IPS-18a (cell line): ENCODE results near the gene MED25.

Source experiments
- H3K27ac ChIP-seq: one replicate; pipeline ENCODE4 v1.5.1; 2013; ENCODE audit warnings: low read length
- H3K27me3 ChIP-seq: one replicate; pipeline ENCODE4 v1.6.1; 2013; ENCODE audit warnings: mild to moderate bottlenecking, low read length; ENCODE audit not compliant: control insufficient read depth, insufficient read depth
- H3K36me3 ChIP-seq: one replicate; pipeline ENCODE4 v1.6.1; 2013; ENCODE audit warnings: low read depth, low read length; ENCODE audit not compliant: control insufficient read depth
- H3K4me1 ChIP-seq: one replicate; pipeline ENCODE4 v1.6.1; 2013; ENCODE audit warnings: low read depth, low read length; ENCODE audit not compliant: control insufficient read depth
- H3K4me3 ChIP-seq: one replicate; pipeline ENCODE4 v1.5.1; 2013; ENCODE audit warnings: low read length
- H3K9ac ChIP-seq: one replicate; pipeline ENCODE4 v1.6.1; 2013; ENCODE audit warnings: mild to moderate bottlenecking, low read length, moderate library complexity
- H3K9me3 ChIP-seq: one replicate; pipeline ENCODE4 v1.6.1; 2013; ENCODE audit warnings: low read depth, low read length; ENCODE audit not compliant: control insufficient read depth

Gene MED25

DNA sequence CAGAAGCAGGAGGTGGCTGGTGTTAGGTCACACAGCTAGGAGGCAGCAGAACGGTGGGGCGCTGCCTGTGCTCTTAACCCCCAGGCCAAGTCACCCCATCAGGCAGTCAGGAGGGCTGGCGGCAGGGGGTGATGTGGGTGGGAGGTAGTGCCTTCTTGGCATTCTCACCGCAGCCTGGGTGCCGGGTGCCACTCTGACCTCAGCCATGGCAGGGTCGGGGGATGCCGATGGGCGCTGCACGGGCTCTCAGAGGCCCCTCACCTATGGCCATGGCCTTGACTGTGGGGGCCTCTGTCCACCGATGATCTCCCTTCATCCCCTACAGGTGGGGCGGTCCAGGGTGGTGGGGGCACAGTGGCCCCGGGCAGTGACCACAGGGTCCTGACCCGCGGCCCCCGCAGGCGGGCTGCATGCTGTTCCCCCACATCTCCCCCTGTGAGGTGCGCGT is 38.5 kb downstream of the MED25 start:
- H3K36me3 ChIP-seq = peaks cover 37% of the 10 kb centered on the region
- H3K9ac ChIP-seq = no peak overlapping the region
- no peak overlapping the region for H3K4me3 ChIP-seq
- H3K27me3 ChIP-seq = no peaks in the 10 kb centered on the region
- H3K9me3 ChIP-seq = no peaks in the 10 kb centered on the region
- peaks cover 6% of the 10 kb centered on the region for H3K4me1 ChIP-seq
- H3K27ac ChIP-seq = no peak overlapping the region

DNA sequence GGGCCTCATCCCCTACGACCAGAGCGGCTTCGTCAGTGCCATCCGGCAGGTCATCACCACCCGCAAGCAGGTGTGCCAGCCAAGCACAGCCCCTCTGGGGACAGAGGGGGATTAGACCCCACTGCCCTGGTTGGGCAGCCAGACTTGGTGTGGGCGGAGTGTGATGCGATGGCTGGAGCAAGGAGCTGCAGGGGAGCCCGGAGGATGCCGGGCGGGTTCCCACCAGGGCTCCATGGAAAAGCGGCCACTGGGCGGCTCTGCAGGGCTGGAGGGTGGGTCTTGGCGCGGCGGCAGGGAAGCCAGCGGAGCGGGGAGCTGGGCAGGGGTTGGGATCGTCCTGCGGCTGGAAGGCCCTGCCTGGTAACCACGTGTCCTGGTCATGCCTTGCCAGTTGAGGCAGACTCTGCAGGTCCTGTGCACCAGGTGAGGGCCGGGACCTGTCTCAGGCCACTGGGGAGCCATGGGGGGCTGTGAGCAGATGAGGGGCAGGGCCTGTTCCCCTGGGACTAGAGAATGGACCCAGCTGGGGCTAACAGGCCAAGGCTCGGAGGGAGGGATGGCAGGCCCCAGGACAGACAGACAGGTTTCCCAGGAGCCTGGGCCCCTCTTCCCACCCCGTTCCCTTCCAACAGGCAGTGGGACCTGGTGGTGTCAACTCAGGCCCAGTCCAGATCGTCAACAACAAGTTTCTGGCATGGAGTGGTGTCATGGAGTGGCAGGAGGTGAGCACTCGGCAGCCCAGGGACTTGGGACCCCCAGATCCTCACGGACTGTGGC is 39.2 kb downstream of the MED25 start:
- Histone ChIP-seq H3K9ac (no peak overlapping the region), H3K36me3 (peaks cover 40% of the 10 kb centered on the region), H3K9me3 (no peaks in the 10 kb centered on the region), H3K27ac (no peak overlapping the region), H3K4me1 (peaks cover 4% of the 10 kb centered on the region), H3K27me3 (no peaks in the 10 kb centered on the region), H3K4me3 (no peak overlapping the region)

DNA sequence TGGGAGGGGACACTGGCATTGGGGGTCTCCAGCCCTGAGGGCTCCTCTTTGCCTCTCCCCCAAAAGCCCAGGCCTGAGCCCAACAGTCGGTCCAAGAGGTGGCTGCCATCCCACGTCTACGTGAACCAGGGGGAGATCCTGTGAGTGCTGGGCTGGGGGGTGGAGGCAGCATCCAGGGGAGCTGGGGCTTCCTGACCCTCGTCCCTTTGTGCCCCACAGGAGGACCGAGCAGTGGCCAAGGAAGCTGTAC is 39.7 kb downstream of the MED25 start:
- no peaks in the 10 kb centered on the region for H3K9me3 ChIP-seq
- no peak overlapping the region for H3K4me3 ChIP-seq
- peaks cover 36% of the 10 kb centered on the region for H3K36me3 ChIP-seq
- no peak overlapping the region for H3K9ac ChIP-seq
- H3K27me3 ChIP-seq = no peaks in the 10 kb centered on the region
- H3K27ac ChIP-seq = no peak overlapping the region
- H3K4me1 ChIP-seq = no peaks in the 10 kb centered on the region

DNA sequence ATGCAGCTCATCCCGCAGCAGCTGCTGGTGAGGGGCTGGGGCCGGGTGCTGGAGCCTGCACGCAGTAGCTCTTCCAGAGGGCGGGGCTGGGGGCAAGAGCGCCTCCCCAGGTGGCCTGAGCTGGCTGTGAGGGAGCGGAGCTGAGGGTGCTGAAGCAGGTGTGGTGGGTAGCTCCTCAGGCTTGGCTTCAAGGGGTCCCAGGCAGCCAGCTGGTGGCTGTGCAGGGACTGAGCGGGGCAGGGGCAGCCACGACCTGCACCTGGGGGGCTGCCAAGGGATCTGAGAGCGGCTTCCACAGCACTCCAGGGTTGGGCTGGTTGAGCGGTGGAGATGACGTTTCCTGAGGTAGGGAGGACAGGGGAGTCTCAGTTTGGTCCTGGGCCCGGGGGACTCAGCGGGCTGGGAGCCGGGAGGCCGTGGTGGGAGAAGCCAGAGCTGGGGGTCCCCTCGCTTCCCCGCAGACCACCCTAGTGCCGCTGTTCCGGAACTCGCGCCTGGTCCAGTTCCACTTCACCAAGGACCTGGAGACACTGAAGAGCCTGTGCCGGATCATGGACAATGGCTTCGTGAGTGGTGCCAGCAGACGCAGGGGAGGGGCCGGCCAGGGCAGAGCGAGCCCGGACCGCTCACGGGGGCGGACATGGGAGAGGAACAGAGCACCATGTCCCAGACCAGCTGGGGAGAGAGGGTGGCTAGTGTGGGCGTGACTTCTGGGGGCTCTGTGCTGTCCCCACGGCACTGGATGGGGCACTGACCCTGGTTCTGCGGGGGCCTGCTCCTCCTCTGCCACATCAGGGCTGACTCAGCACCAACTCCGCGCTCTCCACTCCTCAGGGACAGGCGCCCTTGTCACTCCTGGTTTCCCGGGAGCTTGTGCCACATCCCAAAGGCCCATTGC is 40.2 kb downstream of the MED25 start:
- H3K9ac ChIP-seq = no peak overlapping the region
- no peak overlapping the region for H3K27ac ChIP-seq
- no peak overlapping the region for H3K4me3 ChIP-seq
- no peaks in the 10 kb centered on the region for H3K9me3 ChIP-seq
- H3K4me1 ChIP-seq = no peaks in the 10 kb centered on the region
- H3K27me3 ChIP-seq = no peaks in the 10 kb centered on the region
- H3K36me3 ChIP-seq = peaks cover 38% of the 10 kb centered on the region

DNA sequence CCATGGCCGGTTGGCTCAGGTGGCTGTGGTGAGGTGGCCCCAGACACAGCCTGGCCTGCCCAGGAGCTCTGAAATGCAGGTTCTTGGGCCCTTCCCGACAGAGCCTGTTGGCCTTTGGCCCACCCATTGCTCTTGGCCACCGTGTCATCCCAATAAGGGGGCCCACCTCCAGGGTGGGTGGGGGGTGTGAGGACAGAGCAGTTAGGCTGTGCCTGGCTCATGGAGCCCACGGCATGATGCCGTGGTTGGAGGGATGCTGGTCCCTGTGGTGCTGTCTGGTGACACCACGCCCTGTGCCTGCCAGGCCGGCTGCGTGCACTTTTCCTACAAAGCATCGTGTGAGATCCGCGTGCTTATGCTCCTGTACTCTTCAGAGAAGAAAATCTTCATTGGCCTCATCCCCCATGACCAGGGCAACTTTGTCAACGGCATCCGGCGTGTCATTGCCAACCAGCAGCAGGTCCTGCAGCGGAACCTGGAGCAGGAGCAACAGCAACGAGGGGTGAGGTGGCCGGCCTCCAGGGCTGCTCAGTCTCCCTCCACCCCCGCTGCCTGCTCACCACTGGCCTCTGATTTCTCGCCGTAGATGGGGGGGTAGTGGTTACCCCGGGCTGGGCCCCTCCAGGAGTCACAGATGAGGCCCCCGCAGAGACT is 41.7 kb downstream of the MED25 start:
- Histone ChIP-seq H3K27ac (no peak overlapping the region), H3K27me3 (no peaks in the 10 kb centered on the region), H3K9me3 (no peaks in the 10 kb centered on the region), H3K4me1 (no peaks in the 10 kb centered on the region), H3K36me3 (peaks cover 53% of the 10 kb centered on the region), H3K9ac (no peak overlapping the region), H3K4me3 (no peak overlapping the region)

DNA sequence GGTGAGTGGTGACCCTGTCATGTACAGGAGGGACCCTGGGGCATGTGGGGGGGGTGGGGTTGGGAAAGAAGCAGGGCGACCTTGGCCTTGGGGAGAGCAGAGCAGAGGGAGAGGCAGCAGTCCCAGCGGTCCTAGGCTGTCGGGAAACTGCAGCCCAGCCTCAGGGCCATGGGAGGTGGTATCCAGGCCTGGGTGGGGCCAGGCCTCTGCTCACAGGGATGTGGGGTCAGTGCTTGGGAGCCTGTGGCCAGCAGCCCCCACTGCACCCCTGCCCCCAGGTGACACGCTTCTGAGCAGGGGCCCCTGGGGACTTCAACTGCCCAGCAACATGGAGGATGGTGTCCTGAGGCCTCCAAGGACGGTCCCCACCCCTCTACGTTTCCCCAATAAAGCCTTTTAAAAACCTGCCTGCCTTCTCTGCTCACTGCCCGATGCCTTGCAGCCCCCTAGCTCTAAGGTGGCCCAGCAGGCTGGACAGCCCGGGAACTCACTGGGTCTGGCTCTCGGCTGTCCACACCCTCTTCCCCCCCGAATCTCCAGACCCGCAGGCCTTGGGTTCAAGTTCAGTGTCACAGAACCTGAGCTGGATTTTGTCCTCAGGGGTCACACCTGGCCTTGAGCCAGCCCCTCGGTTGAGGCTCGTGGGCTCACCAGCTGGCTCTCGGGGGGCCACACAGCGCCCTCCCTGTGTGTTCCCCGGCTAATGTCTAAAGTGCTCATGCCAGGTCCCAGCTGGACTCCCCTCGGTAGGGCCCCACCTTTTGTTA is 42.4 kb downstream of the MED25 start:
- H3K36me3 ChIP-seq = peaks cover 49% of the 10 kb centered on the region
- H3K9ac ChIP-seq = no peak overlapping the region
- no peaks in the 10 kb centered on the region for H3K4me1 ChIP-seq
- H3K27me3 ChIP-seq = no peaks in the 10 kb centered on the region
- H3K9me3 ChIP-seq = no peaks in the 10 kb centered on the region
- no peak overlapping the region for H3K4me3 ChIP-seq
- no peak overlapping the region for H3K27ac ChIP-seq

DNA sequence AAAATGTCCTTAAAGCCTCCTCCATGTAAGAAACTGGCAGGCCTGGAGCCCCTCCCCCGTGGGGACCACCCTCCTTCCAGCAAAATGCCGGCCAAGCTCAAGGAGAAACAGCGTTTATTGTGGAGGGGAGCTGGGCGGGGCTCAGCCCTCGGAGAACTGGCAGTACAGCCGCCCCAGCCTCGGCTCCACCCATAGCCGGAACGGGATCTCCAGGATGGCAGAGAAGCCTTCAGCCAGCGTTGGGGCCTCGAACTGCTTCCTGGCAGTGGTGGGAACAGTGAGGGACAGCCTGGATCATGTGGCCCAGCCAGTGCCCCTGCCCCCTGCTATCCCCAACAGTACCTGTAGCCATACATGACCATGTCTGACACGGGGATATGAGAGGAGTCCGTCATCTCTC is 43.0 kb downstream of the MED25 start:
- H3K27ac ChIP-seq = no peak overlapping the region
- H3K9me3 ChIP-seq = no peaks in the 10 kb centered on the region
- peaks cover 47% of the 10 kb centered on the region for H3K36me3 ChIP-seq
- no peaks in the 10 kb centered on the region for H3K27me3 ChIP-seq
- H3K4me1 ChIP-seq = peaks cover under 1% of the 10 kb centered on the region
- H3K4me3 ChIP-seq = no peak overlapping the region
- H3K9ac ChIP-seq = no peak overlapping the region

DNA sequence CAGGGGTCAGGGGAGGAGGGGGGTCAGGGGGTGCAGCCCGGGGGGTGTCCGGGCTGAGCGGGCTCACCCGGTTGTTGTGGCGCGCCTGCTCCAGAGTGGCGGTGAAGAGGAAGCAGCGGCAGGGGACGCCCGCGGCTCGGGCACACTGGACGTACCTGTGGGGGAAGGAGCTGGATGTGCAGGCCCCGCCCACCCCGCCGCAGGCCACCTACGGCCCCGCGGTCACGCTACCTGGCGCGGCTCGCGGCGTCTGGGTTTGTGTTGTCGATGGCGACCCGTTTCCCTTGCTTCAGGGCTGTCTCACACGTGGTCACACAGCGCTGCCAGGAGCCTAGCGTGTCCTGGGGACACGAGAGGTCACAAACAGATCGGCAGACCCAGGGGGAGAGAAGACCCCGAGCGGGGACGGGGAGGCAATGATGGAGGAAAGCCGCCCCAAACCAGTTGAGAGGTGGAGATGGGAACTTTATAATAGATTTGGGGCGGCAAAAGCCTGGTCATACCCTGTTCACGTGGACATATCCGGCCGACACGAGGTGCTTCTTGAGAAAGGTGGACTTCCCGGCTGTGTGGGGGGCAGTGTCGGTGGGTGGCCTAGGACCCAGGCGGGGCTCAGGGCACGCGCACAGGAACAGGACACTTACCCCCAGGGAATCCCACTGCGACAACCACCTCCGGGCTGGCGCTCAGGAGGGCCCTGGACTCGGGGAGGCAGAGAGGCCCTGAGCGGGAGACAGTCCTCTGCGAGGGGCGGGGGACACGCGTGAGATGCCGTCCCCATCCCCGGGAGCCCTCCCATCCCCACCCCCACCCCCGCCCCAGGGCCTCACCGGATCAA is 43.7 kb downstream of the MED25 start:
- no peaks in the 10 kb centered on the region for H3K27me3 ChIP-seq
- H3K27ac ChIP-seq = no peak overlapping the region
- peaks cover 47% of the 10 kb centered on the region for H3K36me3 ChIP-seq
- no peak overlapping the region for H3K9ac ChIP-seq
- H3K4me3 ChIP-seq = no peak overlapping the region
- H3K4me1 ChIP-seq = peaks cover 6% of the 10 kb centered on the region
- no peaks in the 10 kb centered on the region for H3K9me3 ChIP-seq

DNA sequence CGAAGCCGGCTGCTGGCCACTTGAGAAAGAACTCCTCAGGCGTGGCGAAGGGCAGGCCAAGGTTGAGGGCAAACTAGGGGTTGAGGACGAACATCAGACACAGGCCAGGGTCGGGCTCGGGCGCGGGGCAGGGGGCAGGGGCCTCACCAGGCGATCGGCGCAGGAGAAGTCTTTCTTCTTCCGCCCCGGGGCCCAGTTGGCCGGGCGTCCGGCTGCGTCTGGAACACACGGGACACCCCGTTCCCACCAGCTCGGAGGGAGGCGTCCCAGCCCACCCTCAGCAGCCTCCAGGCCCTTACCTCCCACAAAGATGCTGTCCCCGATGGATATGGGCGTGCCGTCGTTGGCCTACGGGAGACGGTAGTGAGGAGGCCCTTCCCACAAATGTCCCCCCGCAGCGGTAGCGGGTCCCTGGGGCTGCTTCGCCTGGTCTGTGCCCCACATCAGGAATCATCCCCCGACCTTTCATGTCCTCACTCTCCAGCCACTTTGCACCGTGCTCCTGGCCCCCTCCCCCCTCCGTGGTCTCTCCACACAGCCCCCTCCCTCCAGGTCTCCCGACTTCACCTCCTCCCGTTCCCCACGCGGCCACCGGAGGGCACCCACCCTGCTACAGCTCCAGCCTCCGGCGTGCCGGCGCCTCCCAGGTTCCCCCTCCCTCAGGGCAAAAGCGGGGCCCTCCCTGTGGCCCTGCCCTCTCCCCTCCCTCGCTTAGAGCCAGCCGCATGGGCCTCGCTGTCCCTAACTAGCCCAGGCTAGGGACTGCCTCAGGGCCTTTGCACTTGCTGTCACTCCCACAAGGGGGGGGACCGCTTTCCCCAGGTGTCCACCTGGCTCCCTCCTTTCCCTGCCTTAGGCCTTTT is 44.5 kb downstream of the MED25 start:
- H3K9me3 ChIP-seq = no peaks in the 10 kb centered on the region
- H3K27me3 ChIP-seq = no peaks in the 10 kb centered on the region
- H3K4me1 ChIP-seq = peaks cover 6% of the 10 kb centered on the region
- H3K27ac ChIP-seq = no peak overlapping the region
- H3K9ac ChIP-seq = no peak overlapping the region
- H3K36me3 ChIP-seq = peaks cover 40% of the 10 kb centered on the region
- no peak overlapping the region for H3K4me3 ChIP-seq

DNA sequence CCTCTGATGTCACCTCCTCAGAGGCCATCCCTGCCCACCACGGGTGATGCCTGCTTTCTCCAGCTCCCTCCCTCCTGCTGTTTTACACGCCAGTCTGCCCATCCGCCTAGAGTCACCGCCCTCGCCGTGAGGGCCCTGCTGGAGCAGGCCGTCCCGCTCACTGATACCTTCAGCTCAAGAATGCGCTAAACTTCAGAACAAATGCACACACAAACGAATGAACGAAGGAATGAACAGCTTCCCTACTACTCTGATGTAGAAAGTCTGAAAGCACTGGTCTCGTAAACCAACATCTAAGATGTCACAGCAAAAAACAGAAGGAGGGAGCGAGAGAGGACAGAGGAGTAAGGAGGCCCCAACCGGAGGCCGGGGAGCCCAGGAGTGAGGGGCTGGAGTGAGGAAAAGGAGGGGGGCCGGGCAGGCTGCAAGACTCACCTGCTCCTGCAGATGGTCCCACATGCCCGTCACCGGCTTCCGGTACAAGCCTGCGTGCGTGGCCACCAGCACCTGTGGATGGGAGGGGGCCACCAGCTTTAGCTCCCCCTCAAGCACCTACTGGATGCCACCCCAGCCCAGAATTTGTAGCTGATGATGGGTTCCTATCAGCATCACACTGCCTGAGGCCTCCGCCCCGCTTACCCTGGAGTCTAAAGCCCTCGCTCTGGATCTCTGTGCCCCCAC is 45.3 kb downstream of the MED25 start:
- H3K9ac ChIP-seq = no peak overlapping the region
- H3K27me3 ChIP-seq = no peaks in the 10 kb centered on the region
- H3K4me3 ChIP-seq = no peak overlapping the region
- H3K27ac ChIP-seq = no peak overlapping the region
- H3K9me3 ChIP-seq = no peaks in the 10 kb centered on the region
- peaks cover 6% of the 10 kb centered on the region for H3K4me1 ChIP-seq
- peaks cover 37% of the 10 kb centered on the region for H3K36me3 ChIP-seq
